Prostate gland (tissue), 2 donors: ENCODE measurements around the gene BRCA1.

ENCODE experiments used
- POLR2AphosphoS5 ChIP-seq: sonication (generic); formaldehyde crosslinking; IDR thresholded peaks from one replicate; pipeline ENCODE4 v1.6.1; 2017; ENCODE audit warnings: antibody characterized with exemption
- TF ChIP-seq, protein P1 (sequence below), 4 experiments: fragments of 200-600 bp in 2 of 4; fragments of 450-650 bp in 2 of 4; sonication (generic) in 2 of 4; IDR thresholded peaks; 1 replicate in 3 of 4; 2 replicates in 1 of 4; pipeline ENCODE4 v1.5.1; 2016 to 2019; ENCODE audit warnings: antibody characterized with exemption in 4 of 4, mild to moderate bottlenecking in 2 of 4, moderate library complexity in 2 of 4

DNA sequence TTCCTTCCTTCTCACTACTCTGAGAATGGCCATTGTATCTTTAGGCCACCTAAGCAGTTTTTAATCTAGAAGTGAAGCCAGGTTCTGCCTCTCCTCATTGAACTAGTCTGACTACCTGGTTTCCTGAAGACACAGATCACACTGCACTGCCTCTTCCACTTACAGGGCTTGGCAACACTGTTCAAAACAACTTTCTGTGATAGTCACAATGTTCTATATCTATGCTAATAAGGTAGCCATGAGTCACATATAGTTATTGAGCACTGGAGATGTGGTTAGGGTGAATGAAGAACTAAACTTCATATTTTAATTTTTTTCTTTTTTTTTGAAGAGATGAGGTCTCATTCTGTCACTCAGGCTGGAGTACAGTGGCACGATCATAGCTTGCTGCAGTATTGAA, 73.2 kb downstream of the BRCA1 start:
- TF ChIP-seq, protein P1, sequence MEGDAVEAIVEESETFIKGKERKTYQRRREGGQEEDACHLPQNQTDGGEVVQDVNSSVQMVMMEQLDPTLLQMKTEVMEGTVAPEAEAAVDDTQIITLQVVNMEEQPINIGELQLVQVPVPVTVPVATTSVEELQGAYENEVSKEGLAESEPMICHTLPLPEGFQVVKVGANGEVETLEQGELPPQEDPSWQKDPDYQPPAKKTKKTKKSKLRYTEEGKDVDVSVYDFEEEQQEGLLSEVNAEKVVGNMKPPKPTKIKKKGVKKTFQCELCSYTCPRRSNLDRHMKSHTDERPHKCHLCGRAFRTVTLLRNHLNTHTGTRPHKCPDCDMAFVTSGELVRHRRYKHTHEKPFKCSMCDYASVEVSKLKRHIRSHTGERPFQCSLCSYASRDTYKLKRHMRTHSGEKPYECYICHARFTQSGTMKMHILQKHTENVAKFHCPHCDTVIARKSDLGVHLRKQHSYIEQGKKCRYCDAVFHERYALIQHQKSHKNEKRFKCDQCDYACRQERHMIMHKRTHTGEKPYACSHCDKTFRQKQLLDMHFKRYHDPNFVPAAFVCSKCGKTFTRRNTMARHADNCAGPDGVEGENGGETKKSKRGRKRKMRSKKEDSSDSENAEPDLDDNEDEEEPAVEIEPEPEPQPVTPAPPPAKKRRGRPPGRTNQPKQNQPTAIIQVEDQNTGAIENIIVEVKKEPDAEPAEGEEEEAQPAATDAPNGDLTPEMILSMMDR (IDR thresholded peaks at IDR 0.05) = no peak
- TF ChIP-seq POLR2AphosphoS5 = no peak
